NCI-H345 treated with DMSO at 0.1 percent for 48 hours (cell line): Measurements from ENCODE around the gene FN3KRP.
A peak's percentile ranks its signal among the peaks of the same experiment; 100 is the strongest.

Experiments
- DNase-seq: peaks from one replicate; lab custom pipeline; 2025; ENCODE audit not compliant: unreplicated experiment; lab: John Stamatoyannopoulos, UW

Gene FN3KRP

GRCh38 chr17:82703935-82704865 is 12.3 kb upstream of the FN3KRP start:
- no peak for DNase-seq

- DNase-seq: no peak
These were observed 11.6 kb upstream of the FN3KRP start for GRCh38 chr17:82704886-82705285.

- DNase-seq: no peak
These were observed 10.8 kb upstream of the FN3KRP start for GRCh38 chr17:82705756-82706155.

DNA sequence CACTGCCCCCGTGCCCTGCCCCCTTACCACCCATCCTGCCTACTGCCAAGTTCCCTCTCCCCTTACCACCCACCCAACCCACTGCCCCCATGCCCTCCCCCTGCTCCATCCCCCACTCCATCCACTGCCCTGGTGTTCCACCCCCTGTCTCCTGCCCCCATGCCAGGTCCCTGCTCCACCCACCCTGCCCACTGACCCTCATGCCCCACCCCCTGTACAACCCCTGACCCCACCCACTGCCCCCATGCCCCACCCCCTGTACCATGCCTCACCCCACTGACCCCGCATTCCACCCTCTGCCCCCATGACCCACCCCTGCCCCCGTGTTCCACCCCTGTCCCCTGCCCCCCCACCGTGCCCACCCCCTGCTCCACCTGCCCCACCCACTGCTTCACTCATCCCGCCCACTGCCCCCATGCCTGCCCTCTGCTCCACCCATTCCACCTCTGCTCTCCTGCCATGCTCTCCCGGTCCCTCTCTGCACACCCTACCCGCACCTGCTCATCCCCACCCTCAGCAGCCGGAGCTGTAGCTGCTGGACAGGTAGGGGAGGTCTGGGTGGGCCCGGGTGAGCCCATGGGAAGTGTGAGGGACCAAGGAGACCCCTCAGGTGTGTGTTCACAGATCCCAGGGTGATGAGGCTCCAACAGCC is 7.4 kb upstream of the FN3KRP start:
- DNase-seq: no peak

DNA sequence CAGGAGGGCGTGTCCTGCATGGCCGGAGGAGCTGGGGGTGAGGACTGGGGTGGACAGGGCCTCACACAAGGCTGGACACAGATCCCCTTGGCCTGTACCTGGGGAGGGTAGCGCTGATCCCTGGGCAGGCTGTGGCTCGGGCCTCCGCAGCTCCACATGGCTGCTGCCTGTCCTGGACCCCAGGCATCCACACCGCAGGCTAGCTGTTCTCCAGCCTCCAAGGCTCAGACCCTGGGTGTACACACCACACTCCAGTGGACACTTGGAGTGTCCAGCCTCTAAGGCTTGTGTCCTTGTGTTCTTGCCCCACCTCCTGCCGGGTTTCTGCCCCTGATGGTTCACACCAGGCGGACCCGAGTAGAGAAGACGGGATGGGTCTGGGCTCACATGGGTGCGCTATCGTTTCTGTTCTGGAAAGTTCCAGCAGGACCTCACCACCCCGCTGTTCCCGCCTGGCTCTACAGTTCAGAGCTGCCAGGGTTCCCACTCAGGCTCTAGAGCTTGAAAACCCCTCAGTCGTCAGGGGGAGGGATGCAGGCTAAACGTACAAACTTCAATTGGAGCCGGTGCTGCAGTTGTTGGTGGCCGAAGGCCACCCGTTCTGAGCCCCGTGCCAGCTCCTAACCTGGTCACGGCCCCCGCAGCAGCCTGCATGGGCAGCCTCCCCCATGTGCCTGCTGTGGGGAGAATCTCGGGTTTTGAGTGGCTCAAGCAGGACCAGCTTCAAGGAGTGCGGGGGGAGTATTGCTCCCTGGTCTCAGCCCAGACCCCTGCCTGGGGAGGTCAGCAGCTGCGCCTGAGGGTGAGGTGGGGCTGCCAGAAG is 6.6 kb upstream of the FN3KRP start:
- no peak for DNase-seq

DNA sequence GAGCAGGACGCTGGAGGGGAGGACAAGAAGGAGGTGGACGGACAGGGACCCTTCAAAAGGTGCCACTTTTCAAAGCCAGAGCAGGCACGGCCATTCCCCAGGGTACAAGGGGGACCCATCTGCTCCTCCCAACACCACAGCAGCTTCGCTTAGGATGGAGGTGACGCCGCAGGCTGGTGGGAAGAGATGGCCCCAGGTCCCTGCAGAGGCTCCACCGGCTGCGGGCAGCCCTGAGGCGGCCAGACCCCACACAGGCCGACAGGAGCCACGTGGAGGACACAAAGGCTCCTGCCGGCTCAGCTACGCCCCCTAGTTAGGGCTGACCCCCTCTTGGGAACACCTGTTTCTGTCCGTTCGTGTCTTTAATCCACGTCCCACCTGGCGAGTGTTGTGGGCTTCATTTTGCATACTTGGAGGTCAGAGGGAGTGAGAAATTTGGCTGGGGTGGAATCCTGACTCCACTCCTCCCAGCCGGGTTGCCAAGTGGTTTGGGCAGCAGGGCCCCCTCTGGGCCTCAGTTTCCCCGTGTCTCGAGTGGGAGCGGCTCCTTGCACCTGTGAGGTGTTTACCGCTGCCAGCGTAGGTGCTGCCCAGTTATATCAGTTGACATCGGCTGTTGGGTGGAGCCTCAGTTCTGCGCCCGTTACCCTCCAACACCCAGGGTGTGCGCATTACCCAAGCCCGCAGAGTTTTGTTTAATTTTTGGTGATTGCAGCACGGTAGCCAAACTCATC is 5.8 kb upstream of the FN3KRP start:
- no peak for DNase-seq

- DNase-seq: no peak
These were observed 3.3 kb upstream of the FN3KRP start for GRCh38 chr17:82713071-82713723.

- no peak for DNase-seq
These were observed 2.6 kb downstream of the FN3KRP start for GRCh38 chr17:82718986-82719685.

- no peak for DNase-seq
These were observed 3.7 kb downstream of the FN3KRP start for GRCh38 chr17:82720204-82720603.

GRCh38 chr17:82722341-82723013 is 6.0 kb downstream of the FN3KRP start:
- no peak for DNase-seq

GRCh38 chr17:82723169-82723807 is 6.8 kb downstream of the FN3KRP start:
- DNase-seq: no peak

- DNase-seq: no peak
These were observed 9.9 kb downstream of the FN3KRP start for GRCh38 chr17:82726427-82726826.

DNA sequence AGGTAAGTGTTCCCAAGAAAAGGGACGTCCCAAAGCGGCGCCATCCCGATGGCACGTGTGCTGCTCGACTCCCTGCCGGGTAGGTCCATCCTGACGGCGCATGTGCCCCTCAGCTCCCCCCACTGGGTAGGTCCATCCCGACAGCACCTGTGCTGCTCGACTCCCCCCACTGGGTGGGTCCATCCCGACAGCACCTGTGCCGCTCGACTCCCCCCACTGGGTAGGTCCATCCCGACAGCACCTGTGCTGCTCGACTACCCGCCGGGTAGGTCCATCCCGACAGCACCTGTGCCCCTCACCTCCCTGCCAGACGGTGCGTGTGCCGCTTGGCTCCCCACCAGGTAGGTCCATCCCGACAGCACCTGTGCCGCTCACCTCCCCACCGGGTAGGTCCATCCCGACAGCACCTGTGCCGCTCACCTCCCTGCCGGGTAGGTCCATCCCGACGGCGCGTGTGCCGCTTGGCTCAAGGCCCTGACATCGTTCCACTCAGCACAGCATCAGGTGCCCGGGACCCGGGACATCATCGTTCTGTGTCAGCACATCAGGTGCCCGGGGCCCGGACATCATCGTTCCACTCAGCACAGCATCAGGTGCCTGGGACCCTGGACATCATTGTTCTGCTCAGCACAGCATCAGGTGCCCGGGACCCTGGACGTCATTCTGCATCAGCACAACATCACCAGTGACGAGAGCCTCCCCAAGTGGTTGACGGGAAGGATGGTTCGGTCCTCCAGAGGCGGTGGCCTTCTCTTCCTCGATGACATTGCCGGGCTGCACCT is 13.2 kb downstream of the FN3KRP start:
- DNase-seq: no peak

GRCh38 chr17:82732118-82732743 is 15.7 kb downstream of the FN3KRP start:
- no peak for DNase-seq

GRCh38 chr17:82734987-82735866 is 18.7 kb downstream of the FN3KRP start, which contains the start of gene FN3K:
Gene FN3K, plus strand, starts transcription at chr17:82735615. Its CDS starts 22 bp downstream, at chr17:82735637.
- peak; percentile 44 for DNase-seq

GRCh38 chr17:82736511-82737185 is 20.1 kb downstream of the FN3KRP start:
- DNase-seq: no peak
